ENCODE results near the gene NXNL1.

NXNL1 gene

GRCh38 chr19:17456127-17456526 is 4.6 kb downstream of the NXNL1 start:
- FAIRE-seq (no peak), DNase-seq (ENCODE audit: low spot score) (no peak)

- no peak for DNase-seq (ENCODE audit: low spot score)
- no peak for FAIRE-seq
Observed at GRCh38 chr19:17455308-17456123, 5.2 kb downstream of the NXNL1 start.

- FAIRE-seq (no peak), DNase-seq (ENCODE audit: low spot score) (no peak)
Observed at GRCh38 chr19:17454576-17455071, 6.1 kb downstream of the NXNL1 start.

- FAIRE-seq (no peak), DNase-seq (ENCODE audit: low spot score) (no peak)
Observed at GRCh38 chr19:17451820-17452219, 8.9 kb downstream of the NXNL1 start.

GRCh38 chr19:17450264-17451075 is 10.3 kb downstream of the NXNL1 start:
- no peak for FAIRE-seq

GRCh38 chr19:17448131-17448967 is 12.4 kb downstream of the NXNL1 start, which contains the start of gene TMEM221:
Gene TMEM221 (minus strand): TSS chr19:17448668. CDS start chr19:17448462, 206 bp downstream.
- FAIRE-seq (no peak), DNase-seq (ENCODE audit: low spot score) (no peak)

More at GRCh38 chr19:17450264-17451075, 10.3 kb downstream of the NXNL1 start:
- DNase-seq (ENCODE audit: low spot score) = peak; percentile 52

GRCh38 chr19:17447704-17448130 is 13.0 kb downstream of the NXNL1 start:
- FAIRE-seq (no peak), DNase-seq (ENCODE audit: low spot score) (no peak)

GRCh38 chr19:17445526-17446165 is 15.1 kb downstream of the NXNL1 start:
- FAIRE-seq = no peak

GRCh38 chr19:17441241-17442021 is 19.3 kb downstream of the NXNL1 start:
- no peak for FAIRE-seq
- peak; percentile 13 for DNase-seq (ENCODE audit: low spot score)

More at GRCh38 chr19:17445526-17446165, 15.1 kb downstream of the NXNL1 start:
- DNase-seq (ENCODE audit: low spot score) = no peak

- FAIRE-seq = no peak
- DNase-seq (ENCODE audit: low spot score) = no peak
Observed at GRCh38 chr19:17436874-17437267, 23.9 kb downstream of the NXNL1 start.

- no peak for FAIRE-seq
- DNase-seq (ENCODE audit: low spot score) = no peak
Observed at GRCh38 chr19:17436094-17436873, 24.4 kb downstream of the NXNL1 start.

GRCh38 chr19:17435218-17435617 is 25.5 kb downstream of the NXNL1 start:
- DNase-seq (ENCODE audit: low spot score) = no peak
- FAIRE-seq = no peak

GRCh38 chr19:17431417-17431816 is 29.3 kb downstream of the NXNL1 start:
- FAIRE-seq = no peak
- DNase-seq (ENCODE audit: low spot score) = no peak

GRCh38 chr19:17429641-17430113 is 31.0 kb downstream of the NXNL1 start:
- no peak for FAIRE-seq
- no peak for DNase-seq (ENCODE audit: low spot score)

GRCh38 chr19:17424743-17425365 is 35.9 kb downstream of the NXNL1 start:
- FAIRE-seq = no peak
- no peak for DNase-seq (ENCODE audit: low spot score)

- FAIRE-seq = no peak
Observed at GRCh38 chr19:17423429-17424208, 37.1 kb downstream of the NXNL1 start.

GRCh38 chr19:17421942-17422341 is 38.8 kb downstream of the NXNL1 start:
- DNase-seq (ENCODE audit: low spot score) = no peak
- no peak for FAIRE-seq

More at GRCh38 chr19:17423429-17424208, 37.1 kb downstream of the NXNL1 start:
- DNase-seq (ENCODE audit: low spot score) = no peak
